GM23338 (cell line): Measurements from ENCODE around the gene CYFIP2. TPM values are rescaled to one million over a fixed set of nuclear protein-coding genes. Genes with fewer than 3 reads are reported as not detected.

ENCODE experiments used
- ATAC-seq: fragments of 200-7000 bp; cut with Tn5 transposase; 3 replicates; pipeline ENCODE4 v1.9.1; 2020
- DNase-seq: peaks from one replicate; pipeline ENCODE4 v3.0.0-alpha.2; 2015; ENCODE audit warnings: low spot score
- H2AFZ ChIP-seq: fragments of 200-600 bp; sonication (generic); 2 replicates; pipeline ENCODE4 v1.8.0; 2016; ENCODE audit warnings: antibody characterized with exemption, mild to moderate bottlenecking, moderate library complexity
- H3F3A ChIP-seq: fragments of 200-600 bp; sonication (generic); replicated peaks from 2 replicates; pipeline ENCODE4 v1.8.0; 2017; ENCODE audit warnings: antibody characterized with exemption, mixed run types, low read depth
- H3K27ac ChIP-seq: fragments of 200-600 bp; sonication (generic); 2 replicates; pipeline ENCODE4 v1.6.1; 2016; ENCODE audit warnings: low read depth
- H3K27me3 ChIP-seq: fragments of 200-600 bp; sonication (generic); 2 replicates; pipeline ENCODE4 v1.8.0; 2016; ENCODE audit warnings: mild to moderate bottlenecking, mixed run types, moderate library complexity; ENCODE audit not compliant: insufficient read depth
- H3K36me3 ChIP-seq: fragments of 200-600 bp; sonication (generic); 2 replicates; pipeline ENCODE4 v1.8.0; 2016; ENCODE audit warnings: mild to moderate bottlenecking; ENCODE audit not compliant: insufficient read depth
- H3K4me1 ChIP-seq: fragments of 200-600 bp; sonication (generic); 2 replicates; pipeline ENCODE4 v1.8.0; 2016; ENCODE audit warnings: mild to moderate bottlenecking, moderate library complexity; ENCODE audit not compliant: insufficient read depth
- H3K4me2 ChIP-seq: fragments of 200-600 bp; sonication (generic); 2 replicates; pipeline ENCODE4 v1.7.1; 2017; ENCODE audit warnings: mixed run types
- H3K4me3 ChIP-seq: fragments of 200-600 bp; sonication (generic); 2 replicates; pipeline ENCODE4 v1.6.1; 2016; ENCODE audit warnings: mixed run types
- H3K79me2 ChIP-seq: fragments of 200-600 bp; sonication (generic); replicated peaks from 2 replicates; pipeline ENCODE4 v1.8.0; 2017; ENCODE audit warnings: mild to moderate bottlenecking; ENCODE audit not compliant: insufficient read depth
- H3K9me2 ChIP-seq: fragments of 200-600 bp; sonication (generic); 2 replicates; pipeline ENCODE4 v1.8.0; 2017; ENCODE audit not compliant: insufficient read depth
- H4K20me1 ChIP-seq: fragments of 200-600 bp; sonication (generic); replicated peaks from 2 replicates; pipeline ENCODE4 v1.8.0; 2017; ENCODE audit warnings: mild to moderate bottlenecking; ENCODE audit not compliant: insufficient read depth
- H3K27ac Mint-ChIP-seq: 2 replicates; pipeline ENCODE4 v1.8.0; 2020; ENCODE audit warnings: inconsistent platforms, mild to moderate bottlenecking, moderate library complexity, mixed read lengths
- H3K27me3 Mint-ChIP-seq: 3 replicates; pipeline ENCODE4 v1.8.0; 2022; ENCODE audit warnings: low read depth, mild to moderate bottlenecking, moderate library complexity, mixed read lengths, inconsistent platforms; ENCODE audit not compliant: insufficient read depth, poor library complexity
- H3K36me3 Mint-ChIP-seq: 3 replicates; pipeline ENCODE4 v1.8.0; 2021; ENCODE audit warnings: low read depth, mild to moderate bottlenecking, inconsistent platforms, moderate library complexity, mixed read lengths
- H3K4me1 Mint-ChIP-seq: 3 replicates; pipeline ENCODE4 v1.8.0; 2020; ENCODE audit warnings: mild to moderate bottlenecking, inconsistent platforms, mixed read lengths
- H3K4me3 Mint-ChIP-seq: 3 replicates; pipeline ENCODE4 v1.8.0; 2021; ENCODE audit warnings: moderate library complexity, mild to moderate bottlenecking, inconsistent platforms, mixed read lengths
- H3K9me3 Mint-ChIP-seq: 3 replicates; pipeline ENCODE4 v1.8.0; 2020; ENCODE audit warnings: moderate library complexity, mild to moderate bottlenecking, inconsistent platforms, mixed read lengths
- CREB1 ChIP-seq: fragments of 250-450 bp; sonication (Bioruptor Pico); IDR thresholded peaks from 2 replicates; pipeline ENCODE4 v1.5.0; 2020; ENCODE audit warnings: low read depth, mild to moderate bottlenecking, moderate library complexity
- EZH2 ChIP-seq: fragments of 200-600 bp; sonication (generic); IDR thresholded peaks from one replicate; pipeline ENCODE4 v1.8.0; 2017; ENCODE audit warnings: antibody characterized with exemption, mild to moderate bottlenecking, low read depth; ENCODE audit not compliant: unreplicated experiment
- EZH2phosphoT487 ChIP-seq: fragments of 200-600 bp; sonication (generic); IDR thresholded peaks from one replicate; pipeline ENCODE4 v1.8.1; 2018; ENCODE audit warnings: antibody characterized with exemption; ENCODE audit not compliant: unreplicated experiment
- JUNB ChIP-seq: IDR thresholded peaks from one replicate; pipeline ENCODE4 v1.6.1; 2016; ENCODE audit warnings: antibody characterized with exemption; ENCODE audit not compliant: unreplicated experiment
- NANOG ChIP-seq: IDR thresholded peaks from 2 replicates; pipeline ENCODE4 v1.6.1; 2016; ENCODE audit warnings: antibody characterized with exemption, borderline replicate concordance
- POLR2AphosphoS5 ChIP-seq: IDR thresholded peaks from 2 replicates; pipeline ENCODE4 v1.6.1; 2016; ENCODE audit warnings: antibody characterized with exemption, low read depth
- STAT1 ChIP-seq: IDR thresholded peaks from one replicate; pipeline ENCODE4 v1.6.1; 2016; ENCODE audit warnings: antibody characterized with exemption; ENCODE audit not compliant: unreplicated experiment
- ZNF114 ChIP-seq: fragments of 250-450 bp; sonication (Bioruptor Pico); IDR thresholded peaks from 2 replicates; pipeline ENCODE4 v1.5.0; 2020; ENCODE audit warnings: mild to moderate bottlenecking, moderate library complexity
- ZNF331 ChIP-seq: fragments of 250-450 bp; sonication (Bioruptor Pico); IDR thresholded peaks from 2 replicates; pipeline ENCODE4 v1.5.0; 2020; ENCODE audit warnings: low read depth, mild to moderate bottlenecking, moderate library complexity
- polyA plus RNA-seq: library from polyadenylated mRNA; unstranded; fragments of >200 nt; fragmentation: Nextera tagmentation; extraction: Ambion mirVana; gene quantifications from 2 replicates; pipeline ENCODE4 v1.2.1, GENCODE V29; 2016
- total RNA-seq: library from RNA; depleted of rRNA; stranded (reverse); fragments of >200 nt; shearing (Covaris generic); gene quantifications from 2 replicates; pipeline ENCODE4 v1.2.3, GENCODE V29; 2014
- TF ChIP-seq, protein P1 (sequence below): IDR thresholded peaks from one replicate; pipeline ENCODE4 v1.6.1; 2018; ENCODE audit warnings: antibody characterized with exemption; ENCODE audit not compliant: unreplicated experiment
- TF ChIP-seq, protein P2 (sequence below): IDR thresholded peaks from 2 replicates; pipeline ENCODE4 v1.6.1; 2016; ENCODE audit warnings: antibody characterized with exemption
- TF ChIP-seq, protein P3 (sequence below), 2 experiments: fragments of 200-600 bp in 1 of 2; sonication (generic) in 1 of 2; conservative IDR thresholded peaks; 2 replicates each; pipeline versions ENCODE4 v1.5.1 to v1.6.1; 2016 to 2017; ENCODE audit warnings: antibody characterized with exemption in 2 of 2, low read depth in 2 of 2, mild to moderate bottlenecking in 2 of 2, moderate library complexity in 1 of 2
- TF ChIP-seq, protein P4 (sequence below): fragments of 250-450 bp; sonication (Bioruptor Pico); IDR thresholded peaks from 2 replicates; pipeline ENCODE4 v1.5.0; 2020; ENCODE audit warnings: mild to moderate bottlenecking, moderate library complexity

Gene CYFIP2
- total and polyA plus RNA-seq, 2 experiments from 2014 or later = 54.1 to 98.4 TPM

DNA sequence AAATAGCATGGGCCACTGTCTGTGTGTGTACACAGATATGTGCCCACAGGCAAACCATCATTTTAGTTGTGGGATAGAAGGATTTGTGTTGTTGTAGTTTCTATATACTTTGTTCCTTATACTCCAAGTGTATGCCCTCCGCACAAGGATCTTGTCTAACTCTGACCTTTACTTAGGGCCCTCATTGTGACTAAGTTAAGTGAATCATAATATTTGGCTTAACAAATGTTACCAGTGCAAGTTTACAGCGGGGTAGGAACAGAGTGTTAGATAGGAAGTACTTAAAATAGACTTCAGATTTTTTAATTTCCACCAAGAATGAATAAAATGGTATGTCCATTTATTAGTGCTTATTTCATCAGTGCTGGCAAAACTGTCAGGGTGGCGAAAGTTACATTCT, 29.5 kb upstream of the CYFIP2 start:
- TF ChIP-seq, protein P1, sequence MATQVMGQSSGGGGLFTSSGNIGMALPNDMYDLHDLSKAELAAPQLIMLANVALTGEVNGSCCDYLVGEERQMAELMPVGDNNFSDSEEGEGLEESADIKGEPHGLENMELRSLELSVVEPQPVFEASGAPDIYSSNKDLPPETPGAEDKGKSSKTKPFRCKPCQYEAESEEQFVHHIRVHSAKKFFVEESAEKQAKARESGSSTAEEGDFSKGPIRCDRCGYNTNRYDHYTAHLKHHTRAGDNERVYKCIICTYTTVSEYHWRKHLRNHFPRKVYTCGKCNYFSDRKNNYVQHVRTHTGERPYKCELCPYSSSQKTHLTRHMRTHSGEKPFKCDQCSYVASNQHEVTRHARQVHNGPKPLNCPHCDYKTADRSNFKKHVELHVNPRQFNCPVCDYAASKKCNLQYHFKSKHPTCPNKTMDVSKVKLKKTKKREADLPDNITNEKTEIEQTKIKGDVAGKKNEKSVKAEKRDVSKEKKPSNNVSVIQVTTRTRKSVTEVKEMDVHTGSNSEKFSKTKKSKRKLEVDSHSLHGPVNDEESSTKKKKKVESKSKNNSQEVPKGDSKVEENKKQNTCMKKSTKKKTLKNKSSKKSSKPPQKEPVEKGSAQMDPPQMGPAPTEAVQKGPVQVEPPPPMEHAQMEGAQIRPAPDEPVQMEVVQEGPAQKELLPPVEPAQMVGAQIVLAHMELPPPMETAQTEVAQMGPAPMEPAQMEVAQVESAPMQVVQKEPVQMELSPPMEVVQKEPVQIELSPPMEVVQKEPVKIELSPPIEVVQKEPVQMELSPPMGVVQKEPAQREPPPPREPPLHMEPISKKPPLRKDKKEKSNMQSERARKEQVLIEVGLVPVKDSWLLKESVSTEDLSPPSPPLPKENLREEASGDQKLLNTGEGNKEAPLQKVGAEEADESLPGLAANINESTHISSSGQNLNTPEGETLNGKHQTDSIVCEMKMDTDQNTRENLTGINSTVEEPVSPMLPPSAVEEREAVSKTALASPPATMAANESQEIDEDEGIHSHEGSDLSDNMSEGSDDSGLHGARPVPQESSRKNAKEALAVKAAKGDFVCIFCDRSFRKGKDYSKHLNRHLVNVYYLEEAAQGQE = no peak
- TF ChIP-seq NANOG = no peak
- TF ChIP-seq ZNF114 (CRISPR knock-in tag) = no peak
- TF ChIP-seq EZH2 = no peak
- TF ChIP-seq, protein P2, sequence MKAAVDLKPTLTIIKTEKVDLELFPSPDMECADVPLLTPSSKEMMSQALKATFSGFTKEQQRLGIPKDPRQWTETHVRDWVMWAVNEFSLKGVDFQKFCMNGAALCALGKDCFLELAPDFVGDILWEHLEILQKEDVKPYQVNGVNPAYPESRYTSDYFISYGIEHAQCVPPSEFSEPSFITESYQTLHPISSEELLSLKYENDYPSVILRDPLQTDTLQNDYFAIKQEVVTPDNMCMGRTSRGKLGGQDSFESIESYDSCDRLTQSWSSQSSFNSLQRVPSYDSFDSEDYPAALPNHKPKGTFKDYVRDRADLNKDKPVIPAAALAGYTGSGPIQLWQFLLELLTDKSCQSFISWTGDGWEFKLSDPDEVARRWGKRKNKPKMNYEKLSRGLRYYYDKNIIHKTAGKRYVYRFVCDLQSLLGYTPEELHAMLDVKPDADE = no peak
- TF ChIP-seq, protein P3, sequence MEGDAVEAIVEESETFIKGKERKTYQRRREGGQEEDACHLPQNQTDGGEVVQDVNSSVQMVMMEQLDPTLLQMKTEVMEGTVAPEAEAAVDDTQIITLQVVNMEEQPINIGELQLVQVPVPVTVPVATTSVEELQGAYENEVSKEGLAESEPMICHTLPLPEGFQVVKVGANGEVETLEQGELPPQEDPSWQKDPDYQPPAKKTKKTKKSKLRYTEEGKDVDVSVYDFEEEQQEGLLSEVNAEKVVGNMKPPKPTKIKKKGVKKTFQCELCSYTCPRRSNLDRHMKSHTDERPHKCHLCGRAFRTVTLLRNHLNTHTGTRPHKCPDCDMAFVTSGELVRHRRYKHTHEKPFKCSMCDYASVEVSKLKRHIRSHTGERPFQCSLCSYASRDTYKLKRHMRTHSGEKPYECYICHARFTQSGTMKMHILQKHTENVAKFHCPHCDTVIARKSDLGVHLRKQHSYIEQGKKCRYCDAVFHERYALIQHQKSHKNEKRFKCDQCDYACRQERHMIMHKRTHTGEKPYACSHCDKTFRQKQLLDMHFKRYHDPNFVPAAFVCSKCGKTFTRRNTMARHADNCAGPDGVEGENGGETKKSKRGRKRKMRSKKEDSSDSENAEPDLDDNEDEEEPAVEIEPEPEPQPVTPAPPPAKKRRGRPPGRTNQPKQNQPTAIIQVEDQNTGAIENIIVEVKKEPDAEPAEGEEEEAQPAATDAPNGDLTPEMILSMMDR (conservative IDR thresholded peaks at IDR 0.05; ENCODE audit: low read depth in 2 of 2) = no peak
- TF ChIP-seq JUNB = no peak
- no peak for TF ChIP-seq ZNF331
- no peak for TF ChIP-seq STAT1
- TF ChIP-seq CREB1 (CRISPR knock-in tag) = no peak
- TF ChIP-seq POLR2AphosphoS5 = no peak
- TF ChIP-seq EZH2phosphoT487 = no peak
- TF ChIP-seq, protein P4, sequence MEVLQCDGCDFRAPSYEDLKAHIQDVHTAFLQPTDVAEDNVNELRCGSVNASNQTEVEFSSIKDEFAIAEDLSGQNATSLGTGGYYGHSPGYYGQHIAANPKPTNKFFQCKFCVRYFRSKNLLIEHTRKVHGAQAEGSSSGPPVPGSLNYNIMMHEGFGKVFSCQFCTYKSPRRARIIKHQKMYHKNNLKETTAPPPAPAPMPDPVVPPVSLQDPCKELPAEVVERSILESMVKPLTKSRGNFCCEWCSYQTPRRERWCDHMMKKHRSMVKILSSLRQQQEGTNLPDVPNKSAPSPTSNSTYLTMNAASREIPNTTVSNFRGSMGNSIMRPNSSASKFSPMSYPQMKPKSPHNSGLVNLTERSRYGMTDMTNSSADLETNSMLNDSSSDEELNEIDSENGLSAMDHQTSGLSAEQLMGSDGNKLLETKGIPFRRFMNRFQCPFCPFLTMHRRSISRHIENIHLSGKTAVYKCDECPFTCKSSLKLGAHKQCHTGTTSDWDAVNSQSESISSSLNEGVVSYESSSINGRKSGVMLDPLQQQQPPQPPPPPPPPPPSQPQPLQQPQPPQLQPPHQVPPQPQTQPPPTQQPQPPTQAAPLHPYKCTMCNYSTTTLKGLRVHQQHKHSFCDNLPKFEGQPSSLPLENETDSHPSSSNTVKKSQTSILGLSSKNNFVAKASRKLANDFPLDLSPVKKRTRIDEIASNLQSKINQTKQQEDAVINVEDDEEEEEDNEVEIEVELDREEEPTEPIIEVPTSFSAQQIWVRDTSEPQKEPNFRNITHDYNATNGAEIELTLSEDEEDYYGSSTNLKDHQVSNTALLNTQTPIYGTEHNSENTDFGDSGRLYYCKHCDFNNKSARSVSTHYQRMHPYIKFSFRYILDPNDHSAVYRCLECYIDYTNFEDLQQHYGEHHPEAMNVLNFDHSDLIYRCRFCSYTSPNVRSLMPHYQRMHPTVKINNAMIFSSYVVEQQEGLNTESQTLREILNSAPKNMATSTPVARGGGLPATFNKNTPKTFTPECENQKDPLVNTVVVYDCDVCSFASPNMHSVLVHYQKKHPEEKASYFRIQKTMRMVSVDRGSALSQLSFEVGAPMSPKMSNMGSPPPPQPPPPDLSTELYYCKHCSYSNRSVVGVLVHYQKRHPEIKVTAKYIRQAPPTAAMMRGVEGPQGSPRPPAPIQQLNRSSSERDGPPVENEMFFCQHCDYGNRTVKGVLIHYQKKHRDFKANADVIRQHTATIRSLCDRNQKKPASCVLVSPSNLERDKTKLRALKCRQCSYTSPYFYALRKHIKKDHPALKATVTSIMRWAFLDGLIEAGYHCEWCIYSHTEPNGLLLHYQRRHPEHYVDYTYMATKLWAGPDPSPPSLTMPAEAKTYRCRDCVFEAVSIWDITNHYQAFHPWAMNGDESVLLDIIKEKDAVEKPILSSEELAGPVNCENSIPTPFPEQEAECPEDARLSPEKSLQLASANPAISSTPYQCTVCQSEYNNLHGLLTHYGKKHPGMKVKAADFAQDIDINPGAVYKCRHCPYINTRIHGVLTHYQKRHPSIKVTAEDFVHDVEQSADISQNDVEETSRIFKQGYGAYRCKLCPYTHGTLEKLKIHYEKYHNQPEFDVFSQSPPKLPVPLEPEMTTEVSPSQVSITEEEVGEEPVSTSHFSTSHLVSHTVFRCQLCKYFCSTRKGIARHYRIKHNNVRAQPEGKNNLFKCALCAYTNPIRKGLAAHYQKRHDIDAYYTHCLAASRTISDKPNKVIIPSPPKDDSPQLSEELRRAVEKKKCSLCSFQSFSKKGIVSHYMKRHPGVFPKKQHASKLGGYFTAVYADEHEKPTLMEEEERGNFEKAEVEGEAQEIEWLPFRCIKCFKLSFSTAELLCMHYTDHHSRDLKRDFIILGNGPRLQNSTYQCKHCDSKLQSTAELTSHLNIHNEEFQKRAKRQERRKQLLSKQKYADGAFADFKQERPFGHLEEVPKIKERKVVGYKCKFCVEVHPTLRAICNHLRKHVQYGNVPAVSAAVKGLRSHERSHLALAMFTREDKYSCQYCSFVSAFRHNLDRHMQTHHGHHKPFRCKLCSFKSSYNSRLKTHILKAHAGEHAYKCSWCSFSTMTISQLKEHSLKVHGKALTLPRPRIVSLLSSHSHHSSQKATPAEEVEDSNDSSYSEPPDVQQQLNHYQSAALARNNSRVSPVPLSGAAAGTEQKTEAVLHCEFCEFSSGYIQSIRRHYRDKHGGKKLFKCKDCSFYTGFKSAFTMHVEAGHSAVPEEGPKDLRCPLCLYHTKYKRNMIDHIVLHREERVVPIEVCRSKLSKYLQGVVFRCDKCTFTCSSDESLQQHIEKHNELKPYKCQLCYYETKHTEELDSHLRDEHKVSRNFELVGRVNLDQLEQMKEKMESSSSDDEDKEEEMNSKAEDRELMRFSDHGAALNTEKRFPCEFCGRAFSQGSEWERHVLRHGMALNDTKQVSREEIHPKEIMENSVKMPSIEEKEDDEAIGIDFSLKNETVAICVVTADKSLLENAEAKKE = no peak
- Histone ChIP-seq H3K27me3 (no peaks in the 10 kb centered on the region), H3K4me2 (no peak overlapping the region), H2AFZ (no peak overlapping the region), H3K79me2 (no peaks in the 10 kb centered on the region), H3K4me3 (no peak overlapping the region), H3F3A (no peaks in the 10 kb centered on the region), H3K36me3 (no peaks in the 10 kb centered on the region), H3K4me1 (no peaks in the 10 kb centered on the region), H4K20me1 (no peaks in the 10 kb centered on the region), H3K27ac (no peak overlapping the region), H3K9me2 (no peaks in the 10 kb centered on the region)
- H3K36me3 Mint-ChIP-seq = no peaks in the 10 kb centered on the region; the same call in 2 of the 3 replicates
- peaks cover 8% of the 10 kb centered on the region for H3K4me1 Mint-ChIP-seq
- ATAC-seq (no peak), DNase-seq (no peak)
- H3K4me3 Mint-ChIP-seq = no peak overlapping the region
- peaks cover 3% of the 10 kb centered on the region for H3K27me3 Mint-ChIP-seq
- H3K9me3 Mint-ChIP-seq = no peaks in the 10 kb centered on the region
- H3K27ac Mint-ChIP-seq = no peak overlapping the region
